Transverse colon (tissue), 4 donors: ENCODE data around the gene MCRIP2.

Source experiments
- CTCF ChIP-seq, 5 experiments: fragments of 200-600 bp in 3 of 5; fragments of 450-650 bp in 2 of 5; sonication (generic) in 3 of 5; IDR thresholded peaks; 1 replicate in 2 of 5; 2 replicates in 3 of 5; pipeline ENCODE4 v1.5.1; 2016 to 2017; ENCODE audit warnings: antibody characterized with exemption in 5 of 5, inconsistent platforms in 3 of 5, mild to moderate bottlenecking in 2 of 5, moderate library complexity in 1 of 5
- EP300 ChIP-seq: sonication (generic); formaldehyde crosslinking; IDR thresholded peaks from one replicate; pipeline ENCODE4 v1.6.1; 2017; ENCODE audit warnings: antibody characterized with exemption, low read depth
- POLR2A ChIP-seq: fragments of 450-650 bp; IDR thresholded peaks from one replicate; pipeline ENCODE4 v1.6.1; 2016; ENCODE audit warnings: antibody characterized with exemption, mild to moderate bottlenecking, moderate library complexity
- POLR2AphosphoS5 ChIP-seq, 3 donors: sonication (generic); formaldehyde crosslinking; IDR thresholded peaks; one replicate each; pipeline ENCODE4 v1.6.1; 2016; ENCODE audit warnings: antibody characterized with exemption in 3 of 3

- no peak for TF ChIP-seq CTCF (IDR thresholded peaks at IDR 0.05)
- TF ChIP-seq POLR2A = no peak
- no peak for TF ChIP-seq EP300
- no peak for TF ChIP-seq POLR2AphosphoS5 (IDR thresholded peaks at IDR 0.05)
Observed at GRCh38 chr16:620700-621525, 20.7 kb upstream of the MCRIP2 start.
